GM12872 (cell line): ENCODE results near the gene FBXO40.

Source experiments
- CTCF ChIP-seq: IDR thresholded peaks from 3 replicates; pipeline ENCODE4 v1.5.1; 2011; ENCODE audit warnings: low read depth, mild to moderate bottlenecking, low read length, moderate library complexity; ENCODE audit not compliant: insufficient read depth

Gene FBXO40

GRCh38 chr3:121592856-121593702 is at the start of gene FBXO40:
FBXO40 (plus strand) TSS chr3:121593379; CDS start chr3:121620576, 27,197 bp downstream.
- no peak for TF ChIP-seq CTCF

GRCh38 chr3:121545049-121545573 is 48.1 kb upstream of the FBXO40 start:
- no peak for TF ChIP-seq CTCF

GRCh38 chr3:121545574-121546455 is 47.4 kb upstream of the FBXO40 start, which contains the start of gene POLQ:
POLQ (minus strand) TSS chr3:121545988; CDS start chr3:121545877, 111 bp downstream.
- TF ChIP-seq CTCF: no peak

- no peak for TF ChIP-seq CTCF
Measured at GRCh38 chr3:121552379-121552778, 40.8 kb upstream of the FBXO40 start.

GRCh38 chr3:121552797-121553196 is 40.4 kb upstream of the FBXO40 start:
- TF ChIP-seq CTCF: no peak

GRCh38 chr3:121557426-121557934 is 35.7 kb upstream of the FBXO40 start:
- TF ChIP-seq CTCF: no peak

GRCh38 chr3:121562148-121562547 is 31.0 kb upstream of the FBXO40 start:
- no peak for TF ChIP-seq CTCF
